GM20000 (cell line): ENCODE measurements around the gene PNCK.

ENCODE experiments used
- DNase-seq: peaks from one replicate; pipeline ENCODE4 v3.0.0; 2012; ENCODE audit warnings: low spot score
- CTCF ChIP-seq: IDR thresholded peaks from 2 replicates; pipeline ENCODE4 v1.5.1; 2012; ENCODE audit warnings: mild to moderate bottlenecking, control low read depth; ENCODE audit errors: extremely low read depth, missing control alignments

Gene PNCK

GRCh38 chrX:153689654-153690465, 16.2 kb upstream of the PNCK start:
- no peak for DNase-seq

GRCh38 chrX:153688911-153689590, 15.4 kb upstream of the PNCK start:
- TF ChIP-seq CTCF, result no peak
- no peak for DNase-seq

More at GRCh38 chrX:153689654-153690465, 16.2 kb upstream of the PNCK start:
- TF ChIP-seq CTCF, result no peak

- TF ChIP-seq CTCF, result no peak
- DNase-seq, result no peak
Observed at GRCh38 chrX:153688506-153688905, 14.9 kb upstream of the PNCK start.

- no peak for DNase-seq
- TF ChIP-seq CTCF, result no peak
Observed at GRCh38 chrX:153688071-153688470, 14.5 kb upstream of the PNCK start.

- DNase-seq, result peak; percentile 72
- no peak for TF ChIP-seq CTCF
Observed at GRCh38 chrX:153687121-153688039, 13.8 kb upstream of the PNCK start, which contains the start of gene SLC6A8. TSS of gene SLC6A8 (plus strand) at chrX:153687926. CDS start at chrX:153688575, 649 bp downstream.

GRCh38 chrX:153686711-153687110, 13.1 kb upstream of the PNCK start:
- DNase-seq, result no peak
- no peak for TF ChIP-seq CTCF
